Stimulated activated CD8-positive, alpha-beta memory T cell treated with anti-CD3 and anti-CD28 coated beads, Interleukin-4, amount 100 ng/mL, for 1 hour (primary cell): Measurements from ENCODE around the gene ZCCHC14.

Experiments used
- DNase-seq, 2 donors: peaks; one replicate each; pipeline ENCODE4 v3.0.0-alpha.2; 2020; ENCODE audit warnings: low read depth in 2 of 2, low spot score in 1 of 2

ZCCHC14 gene

DNA sequence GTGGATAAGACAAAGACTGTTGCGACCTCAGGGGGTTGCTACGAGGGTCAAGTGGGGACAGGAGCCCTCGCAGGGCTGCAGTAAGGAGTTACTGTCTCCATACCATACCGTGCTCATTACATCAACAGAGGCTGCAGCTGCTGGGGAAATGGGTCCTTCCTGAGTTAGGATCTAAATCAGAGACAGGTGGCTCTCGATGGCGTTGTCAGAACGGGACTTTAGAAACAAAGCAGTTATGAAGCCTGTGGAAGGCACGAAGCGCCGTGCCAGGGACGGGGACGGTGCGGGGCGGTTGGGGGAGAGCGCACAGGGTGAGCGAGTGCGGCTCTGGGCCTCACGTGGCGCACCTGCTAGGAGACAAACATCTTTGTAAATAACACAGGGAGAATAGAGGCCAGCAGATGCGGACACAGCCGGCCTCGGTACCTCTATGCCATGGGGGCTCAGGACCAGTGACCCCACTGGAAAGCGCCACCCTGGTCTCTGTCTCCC, 34.4 kb downstream of the ZCCHC14 start:
- no peak for DNase-seq

GRCh38 chr16:87457709-87458423, 35.0 kb downstream of the ZCCHC14 start:
- DNase-seq, result no peak

- no peak for DNase-seq
Observed at GRCh38 chr16:87457061-87457611, 35.7 kb downstream of the ZCCHC14 start.

GRCh38 chr16:87454391-87454790, 38.4 kb downstream of the ZCCHC14 start:
- no peak for DNase-seq

- DNase-seq, result no peak
Observed at GRCh38 chr16:87453326-87453725, 39.5 kb downstream of the ZCCHC14 start.

GRCh38 chr16:87451563-87452210, 41.1 kb downstream of the ZCCHC14 start:
- DNase-seq, result no peak

GRCh38 chr16:87448866-87449265, 44.0 kb downstream of the ZCCHC14 start:
- DNase-seq, result no peak

DNA sequence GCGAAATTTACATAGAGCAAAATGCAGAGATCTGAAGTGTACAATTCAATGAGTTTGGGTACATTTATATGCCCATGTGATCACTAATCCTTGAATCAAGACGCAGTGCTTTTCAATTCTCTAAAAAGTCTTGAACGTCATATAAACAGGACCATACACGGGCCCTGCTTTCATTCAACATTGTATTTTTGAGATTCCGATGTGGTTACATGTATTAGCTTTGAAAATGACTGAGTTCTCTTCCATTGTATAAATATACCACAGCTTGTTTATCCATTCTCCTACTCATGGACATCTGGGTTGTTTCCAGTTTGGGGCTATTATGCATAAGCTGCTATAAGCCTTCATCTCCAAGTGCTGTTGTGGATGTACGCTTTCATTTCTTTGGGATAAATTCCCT, 45.5 kb downstream of the ZCCHC14 start:
- DNase-seq, result no peak

GRCh38 chr16:87446479-87446878, 46.3 kb downstream of the ZCCHC14 start:
- DNase-seq, result no peak

DNA sequence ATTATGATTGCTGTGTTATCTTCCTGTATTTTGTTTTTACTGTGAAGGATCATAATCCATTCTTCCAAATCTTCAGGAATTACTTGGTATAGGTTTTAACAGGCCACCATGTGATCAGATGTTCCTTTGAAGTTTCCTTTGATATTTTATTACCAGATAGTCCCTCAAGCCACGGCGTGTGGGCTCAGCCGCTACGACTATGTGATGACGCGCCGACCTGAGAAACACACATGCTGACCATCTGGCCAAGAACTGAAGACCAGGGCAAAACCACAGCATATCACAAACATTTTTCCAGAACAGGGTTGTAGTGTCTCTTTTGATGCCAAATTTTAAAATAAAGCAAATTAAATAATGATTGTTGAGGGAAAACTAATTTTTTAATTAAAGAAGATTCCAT, 47.3 kb downstream of the ZCCHC14 start:
- DNase-seq, result no peak

DNA sequence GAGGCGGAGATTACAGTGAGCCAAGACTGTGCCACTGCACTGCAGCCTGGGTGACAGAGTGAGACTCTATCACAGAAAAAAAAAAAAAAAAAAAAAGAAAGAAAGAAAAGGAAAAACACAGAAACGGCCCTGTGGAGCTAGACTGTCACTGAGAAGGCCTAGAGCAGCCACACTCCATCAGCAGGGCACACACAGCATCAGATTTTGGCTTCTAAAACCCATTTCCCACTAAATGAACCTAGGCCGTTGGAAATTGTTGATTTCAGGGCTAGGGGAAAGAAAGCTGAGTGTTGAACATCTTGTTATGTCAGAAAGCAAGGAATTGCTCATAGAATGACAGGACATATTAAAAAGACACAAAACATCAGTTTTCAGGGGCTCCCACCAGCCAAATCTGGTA, 48.9 kb downstream of the ZCCHC14 start:
- no peak for DNase-seq

DNA sequence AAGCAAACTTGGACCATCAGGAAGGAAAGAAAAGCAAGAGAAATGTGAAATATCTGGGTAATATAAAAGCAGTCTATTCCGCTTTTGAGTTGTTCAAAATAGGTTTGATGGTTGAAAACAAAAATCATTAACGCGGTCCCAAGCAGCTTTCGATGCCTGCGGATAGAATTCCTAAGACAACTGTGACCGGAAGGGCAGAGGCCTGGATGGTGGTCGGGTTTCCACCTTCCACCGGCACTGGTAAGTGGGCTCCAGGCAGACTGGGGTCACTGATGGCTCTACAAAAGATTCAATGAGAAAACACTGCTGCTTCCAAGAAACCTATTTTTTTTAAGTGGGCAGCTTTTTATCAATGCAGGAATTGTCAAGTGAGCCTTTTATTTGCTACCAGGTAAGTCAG, 49.8 kb downstream of the ZCCHC14 start:
- DNase-seq, result no peak

DNA sequence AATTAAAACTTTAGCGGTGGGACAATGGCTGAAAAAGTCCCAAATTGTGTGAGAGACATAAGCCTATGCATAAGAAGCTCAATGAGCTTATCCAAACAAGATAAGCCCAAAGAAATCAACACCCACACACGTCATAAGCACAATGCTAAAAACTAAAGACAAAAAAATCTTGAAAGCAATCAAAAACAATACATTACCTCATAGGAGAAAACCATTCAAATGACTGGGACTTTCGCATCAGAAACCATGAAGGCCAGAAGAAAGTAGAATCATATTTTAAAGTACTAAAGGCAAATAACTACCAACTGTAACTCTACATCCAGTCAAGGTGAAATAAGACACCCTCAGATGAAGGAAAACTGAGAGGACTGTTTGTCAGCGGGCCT, 50.2 kb downstream of the ZCCHC14 start:
- DNase-seq, result no peak

- DNase-seq, result no peak
Observed at GRCh38 chr16:87441886-87442580, 50.8 kb downstream of the ZCCHC14 start.

DNA sequence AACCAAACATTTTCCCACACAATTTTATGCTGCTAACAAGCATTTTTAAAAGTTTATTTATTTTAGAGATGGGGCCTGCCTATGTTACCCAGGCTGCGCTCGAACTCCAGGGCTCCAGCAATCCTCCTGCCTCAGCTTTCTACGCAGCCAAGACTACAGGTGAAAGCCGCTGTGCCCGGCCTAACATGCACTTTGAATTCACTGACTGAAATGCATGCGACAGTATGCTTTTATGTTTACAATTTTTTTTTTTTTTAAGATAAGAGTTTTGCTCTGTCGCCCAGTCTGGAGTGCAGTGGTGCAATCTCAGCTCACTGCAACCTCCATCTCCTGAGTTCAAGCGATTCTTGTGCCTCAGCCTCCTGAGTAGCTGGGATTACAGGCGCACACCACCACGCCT, 52.9 kb downstream of the ZCCHC14 start:
- no peak for DNase-seq

- no peak for DNase-seq
Observed at GRCh38 chr16:87438611-87438985, 54.2 kb downstream of the ZCCHC14 start.

DNA sequence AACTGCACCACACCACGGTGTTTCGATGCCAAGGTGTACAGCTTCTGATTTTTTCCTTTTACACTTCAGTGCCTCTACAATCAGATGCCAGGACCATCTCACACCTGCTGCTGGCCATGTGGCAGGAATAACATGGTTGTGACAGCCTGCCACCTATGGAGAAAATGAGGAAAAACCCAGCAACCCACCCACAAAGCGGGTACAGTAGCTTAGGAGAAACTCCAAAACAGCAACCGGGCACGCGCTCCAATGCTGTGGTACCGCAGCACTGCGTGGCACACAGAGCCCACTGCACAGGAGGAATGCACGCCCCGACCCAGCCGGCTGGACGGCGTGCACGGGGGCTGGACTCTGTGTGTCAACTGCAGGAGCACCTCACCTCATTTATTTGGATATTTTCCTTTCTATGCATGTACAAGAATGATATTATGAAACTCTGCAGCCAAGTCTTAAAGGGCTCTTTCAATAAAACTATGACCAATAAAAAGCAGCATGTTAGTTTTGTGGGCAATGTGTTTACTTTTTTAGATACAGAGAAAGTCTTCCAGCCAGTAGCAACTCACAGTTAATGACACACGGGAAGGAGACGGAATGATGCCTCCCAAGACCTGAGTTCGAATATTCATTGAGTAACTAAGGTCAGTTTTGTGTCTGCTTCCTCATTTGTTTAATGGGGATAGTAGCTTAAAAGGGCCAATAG, 54.8 kb downstream of the ZCCHC14 start:
- no peak for DNase-seq

DNA sequence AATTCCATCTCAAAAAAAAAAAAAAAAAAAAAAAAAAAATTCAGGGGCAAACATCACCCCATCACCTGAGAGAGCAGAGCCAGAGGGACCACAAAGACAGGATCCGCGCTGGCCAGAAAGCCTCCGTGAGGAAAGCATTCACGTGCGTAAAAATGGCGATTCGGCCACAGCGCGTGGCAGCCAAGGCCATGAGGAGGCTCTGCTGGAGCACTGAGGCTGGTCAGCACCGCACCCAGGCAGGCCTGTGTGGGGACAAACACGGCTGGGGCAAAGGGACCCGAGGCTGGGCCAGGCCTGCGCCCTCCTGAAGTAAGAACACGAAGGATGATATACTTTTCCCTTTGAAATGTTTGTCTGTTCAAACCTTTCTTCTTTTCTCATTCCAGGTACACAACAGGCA, 55.5 kb downstream of the ZCCHC14 start:
- no peak for DNase-seq

DNA sequence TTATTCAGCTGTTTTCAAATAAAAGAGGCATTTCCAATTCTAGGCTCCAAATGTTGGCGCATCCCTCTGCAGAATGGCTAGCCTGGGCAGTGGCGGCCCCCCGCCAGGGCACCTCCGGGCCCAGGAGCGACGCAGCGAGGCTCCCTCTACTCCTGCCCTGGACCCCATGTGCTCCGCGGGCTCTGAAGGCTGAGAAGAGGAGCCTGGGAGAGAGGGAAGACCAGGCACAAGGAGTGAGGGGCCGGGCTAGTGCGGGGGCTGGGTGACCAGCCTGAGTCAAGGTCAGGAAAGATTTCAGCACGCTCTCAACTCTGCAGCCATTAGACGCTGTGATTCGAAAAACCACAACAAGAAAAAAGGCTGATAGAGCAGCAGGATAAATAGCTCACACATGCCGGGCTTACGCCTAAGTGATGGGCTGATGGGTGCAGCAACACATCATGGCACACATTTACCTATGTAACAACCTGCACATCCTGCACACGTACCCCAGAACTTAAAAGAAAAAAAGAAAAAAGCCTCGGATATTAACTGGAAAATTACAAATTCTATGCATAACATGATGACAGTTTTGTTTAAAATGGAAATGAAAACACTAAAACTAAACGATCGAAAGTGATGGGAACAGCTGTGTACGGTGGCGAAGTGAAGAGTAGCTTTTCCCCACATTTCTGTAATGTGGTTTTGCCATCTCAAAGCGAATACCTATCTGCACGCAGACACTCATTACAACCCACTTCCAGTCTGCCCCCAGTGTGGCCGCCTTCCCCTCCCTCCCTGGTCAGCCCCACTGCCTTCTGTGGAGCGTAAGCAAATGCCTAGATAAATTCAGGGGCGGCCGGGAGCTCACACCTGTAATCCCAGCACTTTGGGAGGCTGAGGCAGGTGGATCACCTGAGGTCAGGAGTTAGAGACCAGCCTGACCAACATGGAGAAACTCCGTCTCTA, 56.3 kb downstream of the ZCCHC14 start:
- DNase-seq, result no peak
